ENCODE data around the gene DLX6.
"Not testable (repeated sequence)": the region's sequence is repeated elsewhere in the genome, so short reads cannot be mapped to it uniquely, and the experiment has no call there.

DLX6 gene

GRCh38 chr7:97024209-97025129 lies 19.1 kb downstream of the DLX6 start, which contains the start of gene DLX5:
Gene DLX5, minus strand, starts transcription at chr7:97024831. Its CDS starts 208 bp downstream, at chr7:97024623.
- DNase-seq (ENCODE audit: low read depth), result no peak

- DNase-seq (ENCODE audit: low read depth), result no peak
Measured at GRCh38 chr7:97025130-97025499, 19.8 kb downstream of the DLX6 start.

DNA sequence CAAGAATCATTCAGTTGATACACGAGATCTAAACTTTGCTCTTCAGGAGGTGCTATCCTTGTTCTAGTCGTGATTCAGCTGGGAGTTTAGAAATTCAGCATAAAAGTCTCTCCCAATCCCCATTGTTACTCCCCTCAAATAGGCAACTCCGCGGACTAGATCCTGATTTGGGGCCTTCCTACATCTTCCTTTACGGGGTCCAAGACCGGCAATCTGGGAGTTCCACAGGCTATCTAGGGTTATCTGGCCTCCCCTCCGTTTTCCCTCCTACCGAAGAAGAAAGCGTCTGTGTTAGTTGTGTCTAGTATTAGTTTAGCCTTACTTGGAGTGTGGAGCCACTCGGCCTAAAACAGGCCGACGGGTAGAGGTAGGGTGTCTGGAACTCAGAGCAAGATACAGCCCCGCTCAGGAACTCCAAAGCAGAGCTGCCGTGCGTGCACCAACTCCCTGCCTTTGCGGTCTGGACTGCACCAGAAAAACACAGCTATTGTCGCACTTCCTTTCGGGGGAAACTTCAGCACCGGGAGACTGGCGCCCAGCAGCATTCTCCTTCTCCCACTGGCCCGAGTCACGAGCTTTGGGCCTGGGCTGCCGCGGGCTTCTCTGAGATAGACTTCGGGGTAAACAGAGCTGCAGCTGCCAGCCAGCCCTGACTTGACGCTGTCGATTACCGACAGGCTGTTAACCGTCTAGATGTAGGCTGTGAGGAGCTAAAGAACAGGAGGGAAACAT lies 20.8 kb downstream of the DLX6 start:
- no peak for DNase-seq (ENCODE audit: low read depth)

DNA sequence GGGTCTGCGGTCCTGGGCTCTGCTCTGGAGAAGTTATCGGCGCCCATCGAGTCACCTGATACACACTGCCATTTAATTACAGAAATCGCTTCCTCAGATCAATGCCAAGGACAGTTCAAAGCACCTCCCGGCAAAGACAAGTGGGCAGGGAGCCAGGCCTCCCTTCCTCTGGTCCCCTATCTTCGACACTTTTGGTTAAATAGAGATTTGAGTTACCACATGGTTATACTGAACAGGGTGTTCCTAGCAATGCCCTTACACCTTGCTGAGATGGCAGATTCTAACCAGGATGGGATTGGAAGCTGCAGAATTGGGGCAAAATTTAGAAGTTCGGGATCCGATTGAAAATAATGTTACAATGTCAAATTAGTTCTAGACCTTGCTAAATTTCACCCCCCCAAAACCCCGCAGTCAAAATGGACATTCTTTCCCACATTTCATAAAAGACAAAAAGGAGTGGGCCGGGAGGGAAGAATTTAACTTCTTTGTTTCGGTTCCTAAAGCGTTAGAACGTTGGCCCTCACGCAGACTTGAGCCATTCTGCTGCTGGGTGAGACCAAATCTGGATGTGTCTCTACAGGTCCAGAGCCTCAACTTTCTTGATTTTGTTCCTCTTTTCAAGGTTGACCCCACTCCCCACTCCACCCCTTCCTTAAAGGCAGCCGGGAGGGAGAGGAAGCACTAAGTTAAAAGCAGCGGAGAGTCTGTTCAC lies 21.5 kb downstream of the DLX6 start:
- no peak for DNase-seq (ENCODE audit: low read depth)

- peak; percentile 83 for DNase-seq (ENCODE audit: low read depth)
Measured at GRCh38 chr7:97027427-97028234, 22.3 kb downstream of the DLX6 start.

- not testable (repeated sequence) for DNase-seq (ENCODE audit: low read depth)
Measured at GRCh38 chr7:97034213-97034852, 29.0 kb downstream of the DLX6 start.

DNA sequence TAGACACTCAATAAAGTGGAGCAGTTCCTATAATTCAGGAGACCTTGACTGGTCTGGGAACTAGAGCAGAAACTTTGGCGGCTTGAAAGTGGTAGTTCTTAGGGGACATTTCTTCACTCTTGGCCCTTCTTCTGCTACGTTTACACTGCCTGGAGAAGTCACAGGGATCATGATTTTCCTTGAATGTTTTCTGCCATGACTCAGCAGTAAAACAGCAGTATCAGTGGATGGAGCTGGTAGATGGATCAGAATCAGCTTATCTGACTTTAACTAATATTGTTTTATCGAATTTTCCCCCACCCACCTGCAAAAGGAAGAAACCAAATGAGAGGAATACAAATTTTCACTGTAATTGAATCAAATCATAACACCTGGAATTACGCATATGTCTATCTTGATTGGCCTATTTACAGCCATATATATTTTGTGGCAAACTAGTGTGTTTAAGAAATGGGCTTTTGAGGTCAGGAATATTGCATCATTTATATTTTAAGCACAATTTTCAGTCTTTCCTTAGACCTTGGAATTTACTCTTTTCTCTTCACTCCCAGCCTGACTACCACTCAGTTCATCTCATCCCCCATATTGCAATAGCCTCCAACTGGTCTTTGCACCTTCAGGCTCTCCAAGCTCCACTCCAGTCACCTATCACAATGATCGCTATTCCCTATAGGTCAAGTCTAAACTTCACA lies 34.2 kb downstream of the DLX6 start:
- DNase-seq (ENCODE audit: low read depth), result no peak

DNA sequence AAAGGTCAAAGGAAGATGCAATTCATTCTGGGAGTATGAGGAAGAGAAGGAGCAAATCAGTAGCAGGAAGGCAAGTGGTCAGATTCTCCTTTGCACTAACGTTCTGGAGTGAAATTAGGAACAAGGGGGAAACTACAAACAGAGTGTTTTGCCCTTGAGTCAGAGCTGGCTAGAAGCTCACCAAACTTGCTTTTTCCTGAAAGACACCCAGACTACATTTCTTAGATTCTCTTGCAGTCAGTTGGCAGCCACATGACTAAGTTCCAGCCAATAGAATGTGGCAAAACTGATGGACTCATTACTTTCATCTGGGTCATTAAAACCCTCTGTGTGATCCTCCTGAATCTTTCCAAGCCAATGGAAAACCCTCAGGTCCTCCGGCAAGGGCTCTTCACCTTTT lies 37.9 kb downstream of the DLX6 start:
- DNase-seq (ENCODE audit: low read depth), result no peak
